GM18873 (cell line): ENCODE results near the gene EMILIN2.

ENCODE experiments used
- ATAC-seq: cut with Tn5 transposase; IDR thresholded peaks from one replicate; pipeline ENCODE4 v1.9.1; 2021; ENCODE audit warnings: mild to moderate bottlenecking, moderate library complexity, moderate number of reproducible peaks; ENCODE audit not compliant: unreplicated experiment, low FRiP score

EMILIN2 gene

GRCh38 chr18:2895391-2895790 is 48.6 kb downstream of the EMILIN2 start:
- no peak for ATAC-seq

- ATAC-seq, result no peak
These were observed 50.2 kb downstream of the EMILIN2 start for GRCh38 chr18:2896990-2897389.

GRCh38 chr18:2897448-2898185 is 50.8 kb downstream of the EMILIN2 start:
- no peak for ATAC-seq

GRCh38 chr18:2898186-2898640 is 51.4 kb downstream of the EMILIN2 start:
- ATAC-seq, result no peak

GRCh38 chr18:2900684-2901422 is 54.0 kb downstream of the EMILIN2 start:
- ATAC-seq, result no peak

- no peak for ATAC-seq
These were observed 54.7 kb downstream of the EMILIN2 start for GRCh38 chr18:2901423-2901985.

- ATAC-seq, result no peak
These were observed 55.5 kb downstream of the EMILIN2 start for GRCh38 chr18:2902327-2902726.

GRCh38 chr18:2903006-2903405 is 56.2 kb downstream of the EMILIN2 start:
- ATAC-seq, result no peak

GRCh38 chr18:2905854-2906703 is 59.3 kb downstream of the EMILIN2 start:
- peak; percentile 16 for ATAC-seq

GRCh38 chr18:2906704-2907549 is 60.1 kb downstream of the EMILIN2 start:
- ATAC-seq, result peak; percentile 54

GRCh38 chr18:2907550-2908135 is 60.8 kb downstream of the EMILIN2 start:
- ATAC-seq, result no peak

GRCh38 chr18:2908166-2908945 is 61.5 kb downstream of the EMILIN2 start:
- ATAC-seq, result no peak

GRCh38 chr18:2908946-2909335 is 62.1 kb downstream of the EMILIN2 start:
- no peak for ATAC-seq

- ATAC-seq, result no peak
These were observed 62.8 kb downstream of the EMILIN2 start for GRCh38 chr18:2909431-2910140.

GRCh38 chr18:2910261-2910660 is 63.5 kb downstream of the EMILIN2 start:
- ATAC-seq, result no peak

GRCh38 chr18:2910751-2911425 is 64.1 kb downstream of the EMILIN2 start:
- ATAC-seq, result no peak

GRCh38 chr18:2911533-2911932 is 64.7 kb downstream of the EMILIN2 start:
- ATAC-seq, result no peak
